Measurements from ENCODE around the gene HCN3.

HCN3 gene

GRCh38 chr1:155260276-155260675, 17.0 kb upstream of the HCN3 start:
- H3K27ac ChIP-seq: no peak overlapping the region
- H3K4me3 ChIP-seq (ENCODE audit: low read depth, low read length): no peak overlapping the region
- H3K36me3 ChIP-seq (replicated peaks): peaks cover 22% of the 10 kb centered on the region
- DNase-seq: no peak
- TF ChIP-seq CTCF (IDR thresholded peaks at IDR 0.05; ENCODE audit: low read depth, low read length, missing control alignments): no peak
- in situ Hi-C loops (cut with HindIII; ENCODE audit: low pct_ligation_motif_present, low sequenced_read_pairs): no loop called here
- H3K27me3 ChIP-seq (replicated peaks): no peaks in the 10 kb centered on the region

- Histone ChIP-seq H3K4me3 (ENCODE audit: low read depth, low read length) (peak overlapping the region; percentile 94), H3K27ac (peak overlapping the region; percentile 45), H3K27me3 (replicated peaks) (no peaks in the 10 kb centered on the region), H3K36me3 (replicated peaks) (peaks cover 32% of the 10 kb centered on the region)
- in situ Hi-C loops (cut with HindIII; ENCODE audit: low pct_ligation_motif_present, low sequenced_read_pairs): no loop called here
- DNase-seq: no peak
- TF ChIP-seq CTCF (IDR thresholded peaks at IDR 0.05; ENCODE audit: low read depth, low read length, missing control alignments): peak; percentile 2
These were observed 15.8 kb upstream of the HCN3 start for GRCh38 chr1:155261493-155261851.

GRCh38 chr1:155261852-155262673, 15.2 kb upstream of the HCN3 start, which contains the start of gene SCAMP3:
TSS of gene SCAMP3 (minus strand) at chr1:155262360. CDS start at chr1:155262151, 209 bp downstream.
- in situ Hi-C loops (cut with HindIII; ENCODE audit: low pct_ligation_motif_present, low sequenced_read_pairs): no loop called here
- no peak for TF ChIP-seq CTCF (IDR thresholded peaks at IDR 0.05; ENCODE audit: low read depth, low read length, missing control alignments)
- H3K27me3 ChIP-seq (replicated peaks): no peaks in the 10 kb centered on the region
- H3K4me3 ChIP-seq (ENCODE audit: low read depth, low read length): peak within 1 kb of the TSS; percentile 94
- DNase-seq: peak; percentile 98
- H3K27ac ChIP-seq: peak within 1 kb of the TSS; percentile 45
- peaks cover 38% of the 10 kb centered on the region for H3K36me3 ChIP-seq (replicated peaks)

- Histone ChIP-seq H3K27ac (no peak overlapping the region), H3K4me3 (ENCODE audit: low read depth, low read length) (no peak overlapping the region), H3K36me3 (replicated peaks) (peaks cover 48% of the 10 kb centered on the region), H3K27me3 (replicated peaks) (no peaks in the 10 kb centered on the region)
- no peak for DNase-seq
- in situ Hi-C loops (cut with HindIII; ENCODE audit: low pct_ligation_motif_present, low sequenced_read_pairs): no loop called here
- TF ChIP-seq CTCF (IDR thresholded peaks at IDR 0.05; ENCODE audit: low read depth, low read length, missing control alignments): no peak
These were observed 14.2 kb upstream of the HCN3 start for GRCh38 chr1:155263067-155263466.

GRCh38 chr1:155266553-155266952, 10.7 kb upstream of the HCN3 start:
- H3K36me3 ChIP-seq (replicated peaks): peaks cover 77% of the 10 kb centered on the region
- no peaks in the 10 kb centered on the region for H3K27me3 ChIP-seq (replicated peaks)
- H3K4me3 ChIP-seq (ENCODE audit: low read depth, low read length): no peak overlapping the region
- DNase-seq: no peak
- no peak overlapping the region for H3K27ac ChIP-seq
- in situ Hi-C loops (cut with HindIII; ENCODE audit: low pct_ligation_motif_present, low sequenced_read_pairs): no loop called here
- no peak for TF ChIP-seq CTCF (IDR thresholded peaks at IDR 0.05; ENCODE audit: low read depth, low read length, missing control alignments)
